Stromal cell of bone marrow (primary cell): ENCODE data around the gene PLIN4.

Experiments
- DNase-seq: peaks from one replicate; pipeline ENCODE4 v3.0.0-alpha.2; 2012; ENCODE audit warnings: low read depth

PLIN4 gene

DNA sequence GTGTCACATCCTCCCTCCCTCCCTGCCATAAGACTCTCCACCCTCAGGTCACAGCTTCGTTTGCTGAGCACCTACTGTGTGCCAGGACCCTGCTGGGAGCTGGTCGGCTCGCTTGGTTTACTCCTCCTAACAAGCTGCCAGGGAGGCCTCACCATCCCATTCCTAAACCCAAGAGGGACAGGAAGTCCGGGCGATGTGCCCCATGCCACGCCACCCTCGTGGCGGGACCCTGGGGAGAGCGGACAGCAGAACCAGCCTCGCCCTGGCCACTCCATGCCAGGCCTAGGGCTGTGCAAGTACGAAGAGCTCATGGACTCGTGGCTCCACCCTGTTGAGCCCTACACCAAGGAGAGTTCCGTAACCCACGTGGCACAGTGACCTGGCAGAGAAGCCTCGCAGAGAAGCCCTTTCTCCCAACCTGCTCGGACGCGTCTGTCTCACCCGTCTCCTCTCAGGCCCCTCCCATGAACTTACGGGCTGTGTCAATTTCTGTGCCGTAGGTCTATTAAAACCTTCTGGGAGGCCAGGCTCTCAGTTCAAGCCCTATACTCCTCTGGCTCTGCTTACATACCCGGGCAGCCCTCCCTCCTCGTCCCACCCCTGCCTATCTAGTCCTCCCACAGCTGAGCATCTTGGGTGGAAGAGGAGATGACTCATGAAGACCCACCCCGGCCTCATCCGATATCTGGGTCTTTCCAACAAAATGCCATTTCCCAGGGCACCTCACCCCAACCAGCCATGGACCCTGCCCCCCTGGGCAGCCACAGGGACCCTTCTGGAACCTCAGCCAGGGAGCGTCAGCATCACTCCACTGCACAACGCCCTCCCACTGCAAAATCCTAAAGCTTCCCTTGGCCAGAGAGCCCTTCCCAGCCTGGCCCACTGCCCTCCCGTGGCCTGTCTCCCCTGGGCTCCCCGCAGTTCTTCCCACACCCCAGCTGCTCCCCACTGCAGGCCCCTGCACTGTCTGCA lies 63.3 kb downstream of the PLIN4 start:
- peak; percentile 41 for DNase-seq

DNA sequence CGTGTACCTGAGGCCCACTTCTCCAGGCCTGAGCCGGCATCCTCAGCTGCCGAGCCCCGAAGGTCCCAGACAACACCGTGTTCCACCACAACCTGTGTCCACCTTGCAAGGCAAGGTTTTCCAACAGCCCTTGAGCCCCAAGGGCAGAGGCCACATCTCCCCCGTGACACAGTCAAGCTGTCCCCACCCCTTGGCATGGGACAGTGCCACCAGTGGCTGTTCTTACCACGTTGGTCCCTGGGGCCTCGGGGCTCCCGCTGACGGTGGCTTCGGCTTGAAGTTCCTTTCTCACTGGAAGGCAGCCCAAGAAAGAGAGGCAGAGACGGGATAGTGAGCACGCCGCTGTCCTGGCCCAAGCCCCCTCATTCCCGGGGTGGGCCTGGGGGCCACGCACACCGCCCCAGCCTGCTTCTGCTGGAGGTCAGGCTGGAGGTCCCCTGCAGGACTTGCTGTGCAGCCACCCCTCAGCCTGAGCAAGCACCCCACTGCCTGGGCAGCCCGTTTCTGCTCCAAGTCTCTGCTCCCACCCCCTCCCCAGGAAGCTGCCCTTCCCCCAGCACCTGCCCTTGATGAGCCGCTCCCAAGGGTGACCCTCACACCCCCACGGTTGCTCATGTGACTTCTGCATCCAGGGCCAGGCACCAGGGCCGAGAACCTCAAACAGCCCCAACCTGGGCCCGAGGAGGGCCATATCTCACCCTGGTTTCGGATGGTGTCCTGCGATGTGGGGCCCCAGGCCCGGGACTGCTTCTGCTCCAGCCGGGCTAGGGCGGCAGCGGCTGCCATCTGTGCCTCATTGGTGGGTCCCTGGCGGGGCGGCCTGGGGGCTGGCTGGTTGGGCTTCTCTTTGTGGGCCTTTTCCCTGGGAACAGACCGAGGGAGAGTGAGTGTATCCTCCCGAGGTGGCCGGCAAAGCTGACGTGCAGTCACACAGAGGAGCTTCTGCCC lies 64.8 kb downstream of the PLIN4 start:
- no peak for DNase-seq

GRCh38 chr19:4452230-4452990 lies 65.9 kb downstream of the PLIN4 start:
- no peak for DNase-seq
